ENCODE data around the gene OSCP1. TPM values are rescaled to one million over a fixed set of nuclear protein-coding genes. Genes with fewer than 3 reads are reported as not detected.

Gene OSCP1

GRCh38 chr1:36377791-36378492, 72.3 kb downstream of the OSCP1 start:
- no peak overlapping the region for H3K56ac ChIP-seq (ENCODE audit: low read length)
- peaks cover 30% of the 10 kb centered on the region for H3K4me1 ChIP-seq (ENCODE audit: control insufficient read depth, low read depth, low read length)
- no peak overlapping the region for H4K5ac ChIP-seq (ENCODE audit: low read length)
- no peak for DNase-seq
- no peak overlapping the region for H3K4ac ChIP-seq (ENCODE audit: low read depth, low read length)
- no peak overlapping the region for H2BK15ac ChIP-seq (replicated peaks; ENCODE audit: low read depth)
- no CpG with 5 or more reads among the region's 4 CpGs for WGBS (ENCODE audit: extremely low coverage, insufficient coverage, low lambda C conversion rate)
- no peak overlapping the region for H2BK120ac ChIP-seq (ENCODE audit: low read depth, low read length)
- no peak overlapping the region for H4K8ac ChIP-seq (ENCODE audit: low read depth, low read length)
- no peak overlapping the region for H3K18ac ChIP-seq (ENCODE audit: low read length)
- H3K9ac ChIP-seq (ENCODE audit: low read length): no peak overlapping the region
- no peak overlapping the region for H3K23ac ChIP-seq (ENCODE audit: low read length)
- peaks cover 59% of the 10 kb centered on the region for H3K79me2 ChIP-seq (ENCODE audit: control insufficient read depth, insufficient read depth, low read length)
- H3K36me3 ChIP-seq (ENCODE audit: control insufficient read depth, insufficient read depth, low read length): no peaks in the 10 kb centered on the region
- no peak overlapping the region for H2AK5ac ChIP-seq (ENCODE audit: low read length)
- no peak overlapping the region for H3K27ac ChIP-seq (ENCODE audit: low read depth, low read length)
- no peak overlapping the region for H3K4me3 ChIP-seq (ENCODE audit: low read length)
- H3K79me1 ChIP-seq (ENCODE audit: low read length): peaks cover 31% of the 10 kb centered on the region
- H2BK5ac ChIP-seq (ENCODE audit: low read length): no peak overlapping the region
- H3K4me2 ChIP-seq (ENCODE audit: low read length): no peak overlapping the region
- no peaks in the 10 kb centered on the region for H3K27me3 ChIP-seq (ENCODE audit: insufficient read depth, low read length, poor library complexity)

- WGBS (ENCODE audit: extremely low coverage, insufficient coverage, low lambda C conversion rate): no CpG with 5 or more reads among the region's 3 CpGs
- Histone ChIP-seq H4K8ac (ENCODE audit: low read depth, low read length) (no peak overlapping the region), H3K27ac (ENCODE audit: low read depth, low read length) (peak overlapping the region; percentile 75), H3K27me3 (ENCODE audit: insufficient read depth, low read length, poor library complexity) (no peaks in the 10 kb centered on the region), H2AK5ac (ENCODE audit: low read length) (peak overlapping the region; percentile 23), H4K5ac (ENCODE audit: low read length) (no peak overlapping the region), H3K4ac (ENCODE audit: low read depth, low read length) (no peak overlapping the region), H3K9ac (ENCODE audit: low read length) (peak overlapping the region; percentile 50), H3K23ac (ENCODE audit: low read length) (no peak overlapping the region), H3K79me2 (ENCODE audit: control insufficient read depth, insufficient read depth, low read length) (peaks cover 38% of the 10 kb centered on the region), H3K4me3 (ENCODE audit: low read length) (no peak overlapping the region), H2BK120ac (ENCODE audit: low read depth, low read length) (no peak overlapping the region), H2BK15ac (replicated peaks; ENCODE audit: low read depth) (no peak overlapping the region), H3K4me2 (ENCODE audit: low read length) (no peak overlapping the region), H3K4me1 (ENCODE audit: control insufficient read depth, low read depth, low read length) (peaks cover 17% of the 10 kb centered on the region), H2BK5ac (ENCODE audit: low read length) (no peak overlapping the region), H3K79me1 (ENCODE audit: low read length) (peaks cover 29% of the 10 kb centered on the region), H3K36me3 (ENCODE audit: control insufficient read depth, insufficient read depth, low read length) (no peaks in the 10 kb centered on the region), H3K56ac (ENCODE audit: low read length) (peak overlapping the region; percentile 29), H3K18ac (ENCODE audit: low read length) (peak overlapping the region; percentile 28)
- DNase-seq: peak; percentile 54
These were observed 77.6 kb downstream of the OSCP1 start for GRCh38 chr1:36372617-36373016.

GRCh38 chr1:36369061-36369861, 81.0 kb downstream of the OSCP1 start:
- Histone ChIP-seq H2BK15ac (replicated peaks; ENCODE audit: low read depth) (no peak overlapping the region), H3K56ac (ENCODE audit: low read length) (no peak overlapping the region), H2AK5ac (ENCODE audit: low read length) (no peak overlapping the region), H3K79me1 (ENCODE audit: low read length) (peaks cover 29% of the 10 kb centered on the region), H4K8ac (ENCODE audit: low read depth, low read length) (no peak overlapping the region), H3K23ac (ENCODE audit: low read length) (no peak overlapping the region), H3K4me3 (ENCODE audit: low read length) (no peak overlapping the region), H3K27me3 (ENCODE audit: insufficient read depth, low read length, poor library complexity) (no peaks in the 10 kb centered on the region), H3K27ac (ENCODE audit: low read depth, low read length) (no peak overlapping the region), H2BK120ac (ENCODE audit: low read depth, low read length) (no peak overlapping the region), H3K4me2 (ENCODE audit: low read length) (no peak overlapping the region), H3K4ac (ENCODE audit: low read depth, low read length) (no peak overlapping the region), H2BK5ac (ENCODE audit: low read length) (no peak overlapping the region), H4K5ac (ENCODE audit: low read length) (no peak overlapping the region), H3K18ac (ENCODE audit: low read length) (no peak overlapping the region), H3K4me1 (ENCODE audit: control insufficient read depth, low read depth, low read length) (peaks cover 9% of the 10 kb centered on the region), H3K79me2 (ENCODE audit: control insufficient read depth, insufficient read depth, low read length) (peaks cover 27% of the 10 kb centered on the region), H3K36me3 (ENCODE audit: control insufficient read depth, insufficient read depth, low read length) (no peaks in the 10 kb centered on the region), H3K9ac (ENCODE audit: low read length) (peak overlapping the region; percentile 18)
- peak; percentile 82 for DNase-seq
- no CpG with 5 or more reads among the region's 7 CpGs for WGBS (ENCODE audit: extremely low coverage, insufficient coverage, low lambda C conversion rate)

Small RNA genes within 50 kb of the gene (small RNA-seq; reads per million reads assigned to genes)
- gene RNU4-27P (ENCODE audit: insufficient read depth) (not detected), gene SNORA63C (ENCODE audit: insufficient read depth) (not detected)
